ENCODE results near the gene CREB5. TPM values are rescaled to one million over a fixed set of nuclear protein-coding genes. Genes with fewer than 3 reads are reported as not detected.

CREB5 gene
- total and polyA plus RNA-seq, 2 of the 8 experiments (the other 6 are each of a cell fraction or from before 2014, with no cell fraction given), result 2.4 to 2.7 TPM

DNA sequence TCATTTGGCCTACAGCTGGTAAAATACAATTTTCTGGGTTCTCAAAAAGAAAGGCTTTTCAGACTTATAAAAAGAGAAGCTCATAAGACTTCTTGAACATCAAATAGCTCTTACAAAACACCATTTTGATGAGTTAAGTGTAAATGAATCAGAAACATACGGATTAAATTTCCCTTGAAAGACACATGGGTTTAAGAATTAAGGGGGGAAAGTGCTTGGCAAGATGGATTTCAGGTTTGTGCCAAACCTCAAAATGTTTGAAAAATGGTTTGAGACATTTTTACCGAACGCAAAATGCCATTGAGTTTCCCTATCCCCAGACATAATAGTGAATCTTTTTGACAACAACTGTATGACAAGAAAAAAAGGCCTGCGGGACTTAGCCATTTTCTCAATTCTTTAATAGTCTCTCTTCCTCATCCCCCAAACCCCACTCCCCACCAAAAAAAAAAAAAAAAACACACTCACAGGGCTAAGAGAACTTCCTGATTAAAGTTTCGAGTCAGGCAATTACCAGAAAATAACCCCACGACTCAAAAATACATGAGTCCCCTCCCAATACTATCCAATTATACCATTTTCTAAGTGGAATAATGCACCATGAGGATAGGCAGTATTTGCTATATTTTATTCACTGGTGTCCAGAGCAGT is 285.7 kb downstream of the CREB5 start:
- no peak for FAIRE-seq
- CTCF ChIA-PET (ENCODE audit: partially characterized antibody), result no interaction called here

More for the DNA sequence above, 285.7 kb downstream of the CREB5 start:
- no peak overlapping the region for H2AK5ac ChIP-seq (ENCODE audit: low read depth, low read length)
- H3K79me1 ChIP-seq (ENCODE audit: low read depth, low read length), result no peaks in the 10 kb centered on the region
- 71% methylated on average over 6 of the region's 6 CpGs; no CpG with 5 or more reads in 1 of the 2 experiments for WGBS, 2 experiments (ENCODE audit: extremely low coverage in 1 of 2, insufficient coverage in 1 of 2, insufficient read length in 1 of 2, insufficient replicate concordance in 2 of 2, low coverage in 1 of 2, low lambda C conversion rate in 2 of 2, missing lambda C conversion rate in 1 of 2)
- H2BK20ac ChIP-seq (ENCODE audit: low read length), result no peak overlapping the region
- no peak overlapping the region for H4K91ac ChIP-seq (replicated peaks; ENCODE audit: insufficient read length, low read length)
- H4K5ac ChIP-seq (ENCODE audit: insufficient read length, low read depth, low read length), result no peak overlapping the region
- no peak overlapping the region for H2BK5ac ChIP-seq (ENCODE audit: low read depth, low read length)
- H3K27me3 ChIP-seq (replicated peaks in 1 of 4; ENCODE audit: control insufficient read depth in 3 of 4, extremely low read depth in 1 of 4, insufficient read depth in 3 of 4, low read length in 3 of 4), result no peaks in the 10 kb centered on the region
- H3K4ac ChIP-seq (replicated peaks; ENCODE audit: insufficient read length, low read depth, low read length), result no peak overlapping the region
- no peak overlapping the region for H2AFZ ChIP-seq (ENCODE audit: low read length)
- no peak overlapping the region for H2BK120ac ChIP-seq (replicated peaks; ENCODE audit: low read depth, low read length)
- no peak overlapping the region for H4K8ac ChIP-seq (ENCODE audit: extremely low read depth, insufficient read depth, low read length)
- no peak overlapping the region for H3K9ac ChIP-seq (replicated peaks in 1 of 4; ENCODE audit: extremely low read depth in 1 of 4, low read depth in 3 of 4, low read length in 3 of 4)
- H3K4me3 ChIP-seq (ENCODE audit: extremely low read depth in 1 of 4, insufficient read depth in 2 of 4, low read depth in 3 of 4, low read length in 4 of 4), result no peak overlapping the region
- no peak overlapping the region for H3K14ac ChIP-seq (ENCODE audit: insufficient read length)
- no peak for TF ChIP-seq CREB1 (IDR thresholded peaks at IDR 0.05)
- TF ChIP-seq SIRT6 (IDR thresholded peaks at IDR 0.05; ENCODE audit: low read length), result no peak
- TF ChIP-seq POLR2AphosphoS5 (IDR thresholded peaks at IDR 0.05; ENCODE audit: low read depth, low read length), result no peak
- H2BK12ac ChIP-seq (ENCODE audit: low read depth, low read length), result no peak overlapping the region
- no peak overlapping the region for H3K23ac ChIP-seq (ENCODE audit: insufficient read length)
- H3K18ac ChIP-seq (ENCODE audit: extremely low read depth, low read length), result no peak overlapping the region
- H3K4me1 ChIP-seq (replicated peaks in 1 of 4; ENCODE audit: control insufficient read depth in 3 of 4, insufficient read depth in 4 of 4, low read length in 3 of 4), result peaks cover 0 to 2% (median 0%) of the 10 kb centered on the region in 4 experiments; a peak in 2 of 7 replicates
- no peak overlapping the region for H3K4me2 ChIP-seq (ENCODE audit: insufficient read depth in 1 of 2, low read depth in 2 of 2, low read length in 2 of 2)
- H3K79me2 ChIP-seq (ENCODE audit: control insufficient read depth in 1 of 2, insufficient read depth in 2 of 2, low read length in 2 of 2), result no peaks in the 10 kb centered on the region
- H3K27ac ChIP-seq (ENCODE audit: low read depth, low read length), result no peak overlapping the region
- no peaks in the 10 kb centered on the region for H3K36me3 ChIP-seq (ENCODE audit: control insufficient read depth in 2 of 4, insufficient read depth in 4 of 4, low read length in 3 of 4)
- no peak overlapping the region for H3K56ac ChIP-seq (replicated peaks; ENCODE audit: insufficient read length, low read depth, low read length)
- POLR2A ChIA-PET (ENCODE audit: partially characterized antibody), result interaction anchor here (1.4 kb wide), 1 partner anchor 12 kb away, joined by 3 read pairs; no protein-coding TSS in a partner anchor
- DNase-seq (ENCODE audit: low read depth in 1 of 2, low spot score in 2 of 2), result no peak
- H4K20me1 ChIP-seq (replicated peaks in 1 of 2; ENCODE audit: control insufficient read depth in 1 of 2, insufficient read depth in 2 of 2, low read length in 2 of 2), result no peaks in the 10 kb centered on the region
- no peaks in the 10 kb centered on the region for H3K23me2 ChIP-seq (ENCODE audit: low read depth, low read length)
- H2BK15ac ChIP-seq (ENCODE audit: low read length), result no peak overlapping the region
- no peaks in the 10 kb centered on the region for H3K9me3 ChIP-seq (ENCODE audit: insufficient read depth in 2 of 2, low read depth in 1 of 2, low read length in 1 of 2)
